PC-3 (cell line): ENCODE data around the gene TRAFD1. TPM values are rescaled to one million over a fixed set of nuclear protein-coding genes. Genes with fewer than 3 reads are reported as not detected.
"Not testable (repeated sequence)": the region's sequence is repeated elsewhere in the genome, so short reads cannot be mapped to it uniquely, and the experiment has no call there.

Experiments
- ATAC-seq: fragments of 200-7000 bp; cut with Tn5 transposase; 2 replicates; pipeline ENCODE4 v1.9.1; 2020; ENCODE audit warnings: mild to moderate bottlenecking, moderate library complexity
- BruUV-seq: library from RNA; stranded (reverse); fragments of 400-500 nt; replicated peaks from 2 replicates; lab custom pipeline; 2021; lab: Mats Ljungman, UMichigan
- CTCF ChIA-PET: fragments of 300-600 bp; sonication (Branson Sonifier 250); formaldehyde crosslinking; loops from one replicate; lab custom pipeline; 2022; ENCODE audit warnings: antibody characterized with exemption; lab: Charles Lee
- POLR2A ChIA-PET: fragments of 300-600 bp; sonication (Branson Sonifier 250); formaldehyde crosslinking; loops from one replicate; lab custom pipeline; 2022; ENCODE audit warnings: antibody characterized with exemption; ENCODE audit not compliant: unreplicated experiment; lab: Charles Lee
- DNase-seq: peaks from one replicate; pipeline ENCODE4 v3.0.0-alpha.2; 2015
- H2AFZ ChIP-seq: fragments of 300-600 bp; sonication (generic); 2 replicates; pipeline ENCODE4 v1.6.0; 2016; ENCODE audit warnings: antibody characterized with exemption, low read length
- H3F3A ChIP-seq: fragments of 300-600 bp; sonication (generic); one replicate; pipeline ENCODE4 v1.6.0; 2017; ENCODE audit warnings: antibody characterized with exemption, low read length, control low read depth, mild to moderate bottlenecking; ENCODE audit not compliant: unreplicated experiment
- H3K27ac ChIP-seq: fragments of 300-600 bp; sonication (generic); 2 replicates; pipeline ENCODE4 v1.5.1; 2016; ENCODE audit warnings: mild to moderate bottlenecking, low read length
- H3K27me3 ChIP-seq: fragments of 300-600 bp; sonication (generic); 2 replicates; pipeline ENCODE4 v1.6.1; 2016; ENCODE audit warnings: low read length, mixed read lengths
- H3K36me3 ChIP-seq: fragments of 300-600 bp; sonication (generic); 2 replicates; pipeline ENCODE4 v1.6.1; 2016; ENCODE audit warnings: low read depth, mixed run types, low read length, mixed read lengths
- H3K4me1 ChIP-seq: fragments of 300-600 bp; sonication (generic); 2 replicates; pipeline ENCODE4 v1.5.1; 2016; ENCODE audit warnings: low read length; ENCODE audit not compliant: insufficient read depth
- H3K4me2 ChIP-seq: fragments of 300-600 bp; sonication (generic); 2 replicates; pipeline ENCODE4 v1.6.0; 2016; ENCODE audit warnings: low read length
- H3K4me3 ChIP-seq: fragments of 300-600 bp; sonication (generic); 2 replicates; pipeline ENCODE4 v1.5.1; 2016; ENCODE audit warnings: mild to moderate bottlenecking, low read length, mixed read lengths
- H3K79me2 ChIP-seq: fragments of 300-600 bp; sonication (generic); 2 replicates; pipeline ENCODE4 v1.6.1; 2017; ENCODE audit warnings: low read length, mixed read lengths
- H3K9ac ChIP-seq: fragments of 300-600 bp; sonication (generic); 2 replicates; pipeline ENCODE4 v1.6.0; 2016; ENCODE audit warnings: mild to moderate bottlenecking, low read length
- H3K9me2 ChIP-seq: fragments of 300-600 bp; sonication (generic); replicated peaks from 2 replicates; pipeline ENCODE4 v1.6.1; 2016; ENCODE audit warnings: mixed run types, low read length, mixed read lengths
- H3K9me3 ChIP-seq: fragments of 300-600 bp; sonication (generic); 2 replicates; pipeline ENCODE4 v1.6.1; 2016; ENCODE audit warnings: low read length, mixed read lengths
- H4K20me1 ChIP-seq: fragments of 300-600 bp; sonication (generic); 2 replicates; pipeline ENCODE4 v1.6.1; 2016; ENCODE audit warnings: low read length, mixed read lengths
- CTCF ChIP-seq: fragments of 300-600 bp; sonication (generic); conservative IDR thresholded peaks from 2 replicates; pipeline ENCODE4 v1.5.1; 2017; ENCODE audit warnings: antibody characterized with exemption, low read depth, mild to moderate bottlenecking, low read length
- EZH2 ChIP-seq: fragments of 300-600 bp; sonication (generic); IDR thresholded peaks from one replicate; pipeline ENCODE4 v1.6.1; 2017; ENCODE audit warnings: antibody characterized with exemption, mild to moderate bottlenecking, low read length; ENCODE audit not compliant: unreplicated experiment
- EZH2phosphoT487 ChIP-seq: fragments of 300-600 bp; sonication (generic); IDR thresholded peaks from 2 replicates; pipeline ENCODE4 v1.6.1; 2018; ENCODE audit warnings: mild to moderate bottlenecking, antibody characterized with exemption, low read length, borderline replicate concordance
- intact Hi-C: fragments of 100-400 bp; cut with micrococcal nuclease; formaldehyde crosslinking; loops from 2 replicates; pipeline ENCODE4 v1.9.0; 2023
- total RNA-seq: library from RNA; depleted of rRNA; stranded (reverse); fragments of >200 nt; gene quantifications from 2 replicates; pipeline ENCODE4 v1.2.3, GENCODE V29; 2014

Gene TRAFD1
- total RNA-seq, 1 experiment from 2014 or later = 34.1 TPM

GRCh38 chr12:112151766-112152541, 26.6 kb downstream of the TRAFD1 start:
- Histone ChIP-seq H4K20me1 (no peaks in the 10 kb centered on the region), H2AFZ (no peak overlapping the region), H3K79me2 (no peaks in the 10 kb centered on the region), H3F3A (no peaks in the 10 kb centered on the region), H3K9me2 (no peaks in the 10 kb centered on the region), H3K9me3 (no peaks in the 10 kb centered on the region), H3K36me3 (peaks cover 38% of the 10 kb centered on the region), H3K4me1 (peaks cover 32% of the 10 kb centered on the region), H3K27me3 (no peaks in the 10 kb centered on the region), H3K9ac (no peak overlapping the region), H3K4me3 (no peak overlapping the region), H3K27ac (no peak overlapping the region), H3K4me2 (no peak overlapping the region)
- intact Hi-C loops = no loop called here
- TF ChIP-seq CTCF (no peak), EZH2 (no peak), EZH2phosphoT487 (no peak)
- ATAC-seq (no peak), DNase-seq (no peak)
- BruUV-seq = no TSS peak
- POLR2A ChIA-PET = no interaction called here
- CTCF ChIA-PET = no interaction called here

- no peak for TF ChIP-seq CTCF
- no peak for TF ChIP-seq EZH2
- no peak for TF ChIP-seq EZH2phosphoT487
- no TSS peak for BruUV-seq
- ATAC-seq = no peak
- intact Hi-C loops = no loop called here
- ChIA-PET CTCF (no interaction called here), POLR2A (interaction anchor here (0.5 kb wide), 1 partner anchor 90 kb away, joined by 4 read pairs; no protein-coding TSS in a partner anchor)
- H3K9me2 ChIP-seq = no peaks in the 10 kb centered on the region
- H3K9ac ChIP-seq = no peak overlapping the region
- no peaks in the 10 kb centered on the region for H4K20me1 ChIP-seq
- peaks cover 21% of the 10 kb centered on the region for H3K4me1 ChIP-seq
- H3K27me3 ChIP-seq = no peaks in the 10 kb centered on the region
- H3K27ac ChIP-seq = no peak overlapping the region
- peaks cover 33% of the 10 kb centered on the region for H3K36me3 ChIP-seq
- no peaks in the 10 kb centered on the region for H3K9me3 ChIP-seq
- H3K4me2 ChIP-seq = no peak overlapping the region
- no peak for DNase-seq
- H2AFZ ChIP-seq = no peak overlapping the region
- no peaks in the 10 kb centered on the region for H3K79me2 ChIP-seq
- H3K4me3 ChIP-seq = no peak overlapping the region
- no peaks in the 10 kb centered on the region for H3F3A ChIP-seq
Observed at GRCh38 chr12:112153181-112153892, 28.0 kb downstream of the TRAFD1 start.

GRCh38 chr12:112153893-112154219, 28.5 kb downstream of the TRAFD1 start:
- intact Hi-C loops = no loop called here
- no peaks in the 10 kb centered on the region for H4K20me1 ChIP-seq
- no peak overlapping the region for H3K4me3 ChIP-seq
- ChIA-PET CTCF (no interaction called here), POLR2A (no interaction called here)
- H3K9me2 ChIP-seq = no peaks in the 10 kb centered on the region
- H3K9me3 ChIP-seq = no peaks in the 10 kb centered on the region
- H3F3A ChIP-seq = no peaks in the 10 kb centered on the region
- H3K4me1 ChIP-seq = peaks cover 15% of the 10 kb centered on the region
- ATAC-seq = no peak
- H3K4me2 ChIP-seq = no peak overlapping the region
- no peak overlapping the region for H3K27ac ChIP-seq
- no peak for TF ChIP-seq EZH2
- no peak for TF ChIP-seq CTCF
- H3K36me3 ChIP-seq = peaks cover 33% of the 10 kb centered on the region
- no peak for DNase-seq
- no peaks in the 10 kb centered on the region for H3K79me2 ChIP-seq
- no peak overlapping the region for H3K9ac ChIP-seq
- no peak overlapping the region for H2AFZ ChIP-seq
- no peaks in the 10 kb centered on the region for H3K27me3 ChIP-seq
- BruUV-seq = no TSS peak

GRCh38 chr12:112158461-112159145, 33.2 kb downstream of the TRAFD1 start:
- H3K9me2 ChIP-seq, H2AFZ ChIP-seq, DNase-seq, CTCF ChIA-PET, BruUV-seq, H3K4me2 ChIP-seq, H3K9me3 ChIP-seq, intact Hi-C loops, POLR2A ChIA-PET, H3F3A ChIP-seq, ATAC-seq, H3K27me3 ChIP-seq, H3K79me2 ChIP-seq, H3K27ac ChIP-seq, H3K4me3 ChIP-seq, H4K20me1 ChIP-seq, H3K9ac ChIP-seq, H3K4me1 ChIP-seq: not testable (repeated sequence)
- H3K36me3 ChIP-seq = peaks cover 27% of the 10 kb centered on the region
